GM12892 (cell line): ENCODE results near the gene RNF152.

Experiments
- POLR2AphosphoS5 ChIP-seq: IDR thresholded peaks from 2 replicates; pipeline ENCODE4 v1.6.1; 2011; ENCODE audit warnings: low read depth, low read length, control low read depth
- TAF1 ChIP-seq: IDR thresholded peaks from 2 replicates; pipeline ENCODE4 v1.6.1; 2011; ENCODE audit warnings: low read depth, mild to moderate bottlenecking, control low read depth, low read length, borderline replicate concordance

DNA sequence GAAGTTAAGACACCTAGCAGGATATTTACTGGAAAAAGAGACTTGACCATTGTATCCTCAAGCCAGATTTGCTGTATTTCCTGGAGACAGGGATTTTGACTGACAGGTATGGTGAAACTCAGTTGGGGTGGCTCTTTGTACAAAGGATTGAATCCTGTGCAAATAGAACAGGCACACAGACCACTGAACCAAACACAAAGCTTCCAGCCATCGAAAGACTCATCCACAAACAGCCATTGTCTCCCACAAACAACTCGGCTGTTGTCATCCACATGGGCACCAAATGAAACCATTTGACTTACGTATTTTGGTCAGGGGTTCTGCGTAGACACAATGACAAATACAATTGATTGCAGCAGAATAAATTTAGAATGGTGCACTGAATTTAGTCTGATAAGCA is 15.9 kb downstream of the RNF152 start:
- no peak for TF ChIP-seq POLR2AphosphoS5
- TF ChIP-seq TAF1: no peak
